HL-60 (cell line): ENCODE measurements around the gene FGD5.

ENCODE experiments used
- DNase-seq, 2 experiments: peaks; one replicate each; pipeline ENCODE4 v3.0.0-alpha.2; 2010 to 2020; ENCODE audit warnings: low read depth in 1 of 2, low spot score in 1 of 2
- H3K27ac ChIP-seq: fragments of 250-450 bp; sonication (Bioruptor Pico); replicated peaks from 2 replicates; pipeline ENCODE4 v1.5.1; 2020; ENCODE audit warnings: mild to moderate bottlenecking, moderate library complexity
- H3K27me3 ChIP-seq: fragments of 250-450 bp; sonication (Bioruptor Pico); 2 replicates; pipeline ENCODE4 v1.5.1; 2021; ENCODE audit warnings: mild to moderate bottlenecking, moderate library complexity; ENCODE audit not compliant: insufficient read depth, poor library complexity, severe bottlenecking
- H3K4me3 ChIP-seq: replicated peaks from 2 replicates; pipeline ENCODE4 v1.5.1; 2011; ENCODE audit warnings: mild to moderate bottlenecking, control low read depth, low read length; ENCODE audit not compliant: insufficient read depth
- CTCF ChIP-seq: IDR thresholded peaks from one replicate; pipeline ENCODE4 v1.5.1; 2011; ENCODE audit warnings: low read length, control low read depth, inconsistent platforms; ENCODE audit not compliant: insufficient read depth
- GABPA ChIP-seq: IDR thresholded peaks from 2 replicates; pipeline ENCODE4 v1.6.1; 2012; ENCODE audit warnings: low read depth
- POLR2AphosphoS5 ChIP-seq: IDR thresholded peaks from 2 replicates; pipeline ENCODE4 v1.6.1; 2012; ENCODE audit warnings: low read depth
- SPI1 ChIP-seq: IDR thresholded peaks from 2 replicates; pipeline ENCODE4 v1.6.1; 2012; ENCODE audit warnings: low read depth, mild to moderate bottlenecking, borderline replicate concordance
- TF ChIP-seq, protein P1 (sequence below): IDR thresholded peaks from 2 replicates; pipeline ENCODE4 v1.6.1; 2012; ENCODE audit warnings: low read depth; ENCODE audit not compliant: insufficient replicate concordance

The FGD5 gene

GRCh38 chr3:14879211-14879874 lies 60.6 kb downstream of the FGD5 start:
- no peaks in the 10 kb centered on the region for H3K27me3 ChIP-seq
- H3K27ac ChIP-seq = no peak overlapping the region
- no peak overlapping the region for H3K4me3 ChIP-seq
- TF ChIP-seq SPI1 = no peak
- no peak for TF ChIP-seq CTCF
- no peak for TF ChIP-seq GABPA
- TF ChIP-seq, protein P1, sequence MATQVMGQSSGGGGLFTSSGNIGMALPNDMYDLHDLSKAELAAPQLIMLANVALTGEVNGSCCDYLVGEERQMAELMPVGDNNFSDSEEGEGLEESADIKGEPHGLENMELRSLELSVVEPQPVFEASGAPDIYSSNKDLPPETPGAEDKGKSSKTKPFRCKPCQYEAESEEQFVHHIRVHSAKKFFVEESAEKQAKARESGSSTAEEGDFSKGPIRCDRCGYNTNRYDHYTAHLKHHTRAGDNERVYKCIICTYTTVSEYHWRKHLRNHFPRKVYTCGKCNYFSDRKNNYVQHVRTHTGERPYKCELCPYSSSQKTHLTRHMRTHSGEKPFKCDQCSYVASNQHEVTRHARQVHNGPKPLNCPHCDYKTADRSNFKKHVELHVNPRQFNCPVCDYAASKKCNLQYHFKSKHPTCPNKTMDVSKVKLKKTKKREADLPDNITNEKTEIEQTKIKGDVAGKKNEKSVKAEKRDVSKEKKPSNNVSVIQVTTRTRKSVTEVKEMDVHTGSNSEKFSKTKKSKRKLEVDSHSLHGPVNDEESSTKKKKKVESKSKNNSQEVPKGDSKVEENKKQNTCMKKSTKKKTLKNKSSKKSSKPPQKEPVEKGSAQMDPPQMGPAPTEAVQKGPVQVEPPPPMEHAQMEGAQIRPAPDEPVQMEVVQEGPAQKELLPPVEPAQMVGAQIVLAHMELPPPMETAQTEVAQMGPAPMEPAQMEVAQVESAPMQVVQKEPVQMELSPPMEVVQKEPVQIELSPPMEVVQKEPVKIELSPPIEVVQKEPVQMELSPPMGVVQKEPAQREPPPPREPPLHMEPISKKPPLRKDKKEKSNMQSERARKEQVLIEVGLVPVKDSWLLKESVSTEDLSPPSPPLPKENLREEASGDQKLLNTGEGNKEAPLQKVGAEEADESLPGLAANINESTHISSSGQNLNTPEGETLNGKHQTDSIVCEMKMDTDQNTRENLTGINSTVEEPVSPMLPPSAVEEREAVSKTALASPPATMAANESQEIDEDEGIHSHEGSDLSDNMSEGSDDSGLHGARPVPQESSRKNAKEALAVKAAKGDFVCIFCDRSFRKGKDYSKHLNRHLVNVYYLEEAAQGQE = no peak
- TF ChIP-seq POLR2AphosphoS5 = no peak
- no peak for DNase-seq

DNA sequence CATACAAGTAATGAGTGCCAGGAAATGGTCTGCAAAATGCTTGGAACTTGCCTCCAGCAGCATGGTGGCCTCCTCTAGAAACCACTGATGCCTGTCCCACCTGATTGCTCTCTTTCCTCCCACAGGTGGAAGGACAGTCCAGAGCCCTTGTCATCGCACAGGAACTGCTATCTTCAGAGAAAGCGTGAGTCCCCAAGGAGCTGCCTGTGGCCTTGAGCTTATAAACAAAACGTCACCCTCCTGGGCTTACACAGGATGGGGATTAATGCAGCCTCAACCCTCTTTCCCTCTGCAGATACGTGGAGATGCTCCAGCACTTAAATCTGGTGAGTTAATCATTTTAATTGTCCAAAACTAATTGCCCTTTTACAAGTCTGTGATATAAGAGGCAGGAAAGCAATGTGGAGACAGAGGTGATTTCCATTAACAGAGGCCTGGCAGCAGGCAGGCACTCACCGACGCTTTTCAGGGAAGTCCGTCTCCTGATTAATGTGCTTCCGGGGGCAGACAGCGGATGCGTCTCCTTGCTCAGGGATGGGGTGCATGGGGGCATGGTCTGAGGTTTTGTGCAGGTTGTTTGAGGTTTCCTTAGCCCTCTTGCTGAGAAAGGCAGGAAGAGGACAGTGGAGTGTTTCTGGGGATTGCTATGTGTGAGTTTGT lies 61.8 kb downstream of the FGD5 start:
- Histone ChIP-seq H3K27ac (no peak overlapping the region), H3K27me3 (no peaks in the 10 kb centered on the region), H3K4me3 (no peak overlapping the region)
- no peak for DNase-seq
- TF ChIP-seq SPI1 (no peak), CTCF (no peak), POLR2AphosphoS5 (no peak), GABPA (no peak)
- TF ChIP-seq, protein P1 = no peak

DNA sequence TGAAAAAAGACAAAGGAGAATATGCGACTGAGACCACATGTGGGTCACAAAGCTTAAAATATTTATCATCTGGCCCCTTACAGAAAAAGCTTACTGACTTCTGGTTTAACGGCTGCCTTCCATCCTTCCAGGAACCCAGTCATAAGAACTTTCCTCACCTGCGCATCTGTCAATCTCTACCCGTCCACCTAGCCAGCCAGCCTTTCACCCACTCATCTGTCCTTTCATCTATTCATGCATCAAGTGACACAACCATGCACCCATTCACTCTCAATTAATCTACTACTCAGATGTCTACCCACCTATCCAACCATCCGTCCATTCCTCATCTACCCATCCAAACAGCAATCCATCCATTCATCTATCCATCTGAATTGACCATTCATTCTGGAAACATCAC lies 64.5 kb downstream of the FGD5 start:
- no peak overlapping the region for H3K4me3 ChIP-seq
- H3K27ac ChIP-seq = no peak overlapping the region
- H3K27me3 ChIP-seq = no peaks in the 10 kb centered on the region
- TF ChIP-seq CTCF (no peak), POLR2AphosphoS5 (no peak), GABPA (no peak), SPI1 (no peak)
- TF ChIP-seq, protein P1 = no peak
- no peak for DNase-seq
